IMR-90 (cell line): Measurements from ENCODE around the gene FOXF1. TPM values are rescaled to one million over a fixed set of nuclear protein-coding genes. Genes with fewer than 3 reads are reported as not detected.

Source experiments
- ATAC-seq: fragments of 200-7000 bp; cut with Tn5 transposase; 2 replicates; pipeline ENCODE4 v1.9.1; 2020; ENCODE audit warnings: low read depth, mild to moderate bottlenecking, moderate library complexity
- BruUV-seq: library from RNA; stranded (reverse); fragments of 400-500 nt; replicated peaks from 2 replicates; lab custom pipeline; 2021; lab: Mats Ljungman, UMichigan
- CTCF ChIA-PET: fragments of 300-600 bp; formaldehyde crosslinking; extraction: SDS; loops from one replicate; lab custom pipeline; 2021; ENCODE audit warnings: antibody characterized with exemption; lab: Yijun Ruan, JAX
- POLR2A ChIA-PET: fragments of 300-600 bp; sonication (Branson Sonifier 250); formaldehyde crosslinking; loops from one replicate; lab custom pipeline; 2022; ENCODE audit warnings: antibody characterized with exemption; ENCODE audit not compliant: unreplicated experiment; lab: Charles Lee
- DNase-seq: peaks from one replicate; pipeline ENCODE4 v3.0.0; 2013
- H2AFZ ChIP-seq: replicated peaks from 2 replicates; pipeline ENCODE3; 2013; ENCODE audit warnings: low read length, mild to moderate bottlenecking; ENCODE audit not compliant: poor library complexity
- H2AK5ac ChIP-seq: 2 replicates; pipeline ENCODE4 v1.6.1; 2013; ENCODE audit warnings: low read depth, low read length, inconsistent platforms
- H2AK9ac ChIP-seq: replicated peaks from 2 replicates; pipeline ENCODE3; 2013; ENCODE audit warnings: mild to moderate bottlenecking, low read depth, low read length, moderate library complexity; ENCODE audit not compliant: poor library complexity
- H2BK120ac ChIP-seq: 2 replicates; pipeline ENCODE4 v1.6.1; 2013; ENCODE audit warnings: low read depth, low read length, inconsistent platforms
- H2BK15ac ChIP-seq: 3 replicates; pipeline ENCODE4 v1.6.1; 2013; ENCODE audit warnings: low read depth, low read length, inconsistent platforms
- H2BK20ac ChIP-seq: 2 replicates; pipeline ENCODE4 v1.6.1; 2013; ENCODE audit warnings: low read depth, mild to moderate bottlenecking, inconsistent platforms, low read length, moderate library complexity
- H2BK5ac ChIP-seq: 2 replicates; pipeline ENCODE4 v1.6.1; 2013; ENCODE audit warnings: mild to moderate bottlenecking, low read depth, low read length, inconsistent platforms; ENCODE audit not compliant: poor library complexity, severe bottlenecking
- H3K14ac ChIP-seq: replicated peaks from 2 replicates; pipeline ENCODE4 v1.6.1; 2013; ENCODE audit warnings: low read depth, low read length, inconsistent platforms
- H3K18ac ChIP-seq: 2 replicates; pipeline ENCODE4 v1.6.1; 2013; ENCODE audit warnings: low read depth, low read length, control low read depth
- H3K23ac ChIP-seq: 2 replicates; pipeline ENCODE4 v1.6.1; 2013; ENCODE audit warnings: low read depth, low read length, inconsistent platforms
- H3K27ac ChIP-seq: 2 replicates; pipeline ENCODE4 v1.5.1; 2013; ENCODE audit warnings: mild to moderate bottlenecking, control low read depth, low read length; ENCODE audit not compliant: insufficient read depth
- H3K27me3 ChIP-seq: 2 replicates; pipeline ENCODE4 v1.6.1; 2013; ENCODE audit warnings: low read length; ENCODE audit not compliant: control insufficient read depth, insufficient read depth
- H3K36me3 ChIP-seq: 2 replicates; pipeline ENCODE4 v1.6.1; 2013; ENCODE audit warnings: low read length, mixed read lengths; ENCODE audit not compliant: control insufficient read depth, insufficient read depth
- H3K4ac ChIP-seq: 2 replicates; pipeline ENCODE4 v1.6.1; 2013; ENCODE audit warnings: low read depth, low read length, inconsistent platforms
- H3K4me1 ChIP-seq: 2 replicates; pipeline ENCODE4 v1.6.1; 2013; ENCODE audit warnings: low read length, mixed read lengths; ENCODE audit not compliant: control insufficient read depth, insufficient read depth
- H3K4me2 ChIP-seq: 2 replicates; pipeline ENCODE4 v1.6.1; 2013; ENCODE audit warnings: low read depth, mild to moderate bottlenecking, control low read depth, low read length, moderate library complexity
- H3K4me3 ChIP-seq: 2 replicates; pipeline ENCODE4 v1.5.1; 2013; ENCODE audit warnings: low read depth, mild to moderate bottlenecking, control low read depth, low read length, moderate library complexity; ENCODE audit not compliant: insufficient read depth
- H3K56ac ChIP-seq: 2 replicates; pipeline ENCODE4 v1.6.1; 2013; ENCODE audit warnings: low read length, inconsistent platforms; ENCODE audit not compliant: insufficient read depth; ENCODE audit errors: extremely low read depth
- H3K79me1 ChIP-seq, 2 experiments: 2 replicates each; pipeline ENCODE4 v1.6.1; 2013; ENCODE audit warnings: low read length in 2 of 2, inconsistent platforms in 1 of 2, low read depth in 1 of 2
- H3K9ac ChIP-seq: 2 replicates; pipeline ENCODE4 v1.6.1; 2013; ENCODE audit warnings: low read depth, low read length, control low read depth
- H3K9me1 ChIP-seq: 2 replicates; pipeline ENCODE4 v1.6.1; 2013; ENCODE audit warnings: low read length, inconsistent platforms; ENCODE audit not compliant: insufficient read depth
- H3K9me3 ChIP-seq: 2 replicates; pipeline ENCODE4 v1.6.1; 2013; ENCODE audit warnings: low read length; ENCODE audit not compliant: control insufficient read depth, insufficient read depth
- H4K20me1 ChIP-seq: 2 replicates; pipeline ENCODE4 v1.6.1; 2013; ENCODE audit warnings: low read length, inconsistent platforms; ENCODE audit not compliant: insufficient read depth
- H4K5ac ChIP-seq: 2 replicates; pipeline ENCODE4 v1.6.1; 2013; ENCODE audit warnings: mild to moderate bottlenecking, low read depth, low read length, control low read depth
- H4K8ac ChIP-seq, 2 experiments: 2 replicates each; pipeline ENCODE4 v1.6.1; 2013; ENCODE audit warnings: low read depth in 2 of 2, low read length in 2 of 2, control low read depth in 1 of 2, inconsistent platforms in 1 of 2
- H4K91ac ChIP-seq: 2 replicates; pipeline ENCODE4 v1.6.1; 2013; ENCODE audit warnings: low read depth, low read length, inconsistent platforms; ENCODE audit not compliant: insufficient read depth
- BHLHE40 ChIP-seq: fragments of 150-350 bp; IDR thresholded peaks from 2 replicates; pipeline ENCODE4 v1.6.1; 2016; ENCODE audit warnings: mild to moderate bottlenecking, low read depth, low read length
- CEBPB ChIP-seq: IDR thresholded peaks from 2 replicates; pipeline ENCODE4 v1.6.1; 2012; ENCODE audit warnings: low read depth, low read length, improper control_type of control experiment
- CHD1 ChIP-seq: IDR thresholded peaks from 2 replicates; pipeline ENCODE4 v1.6.1; 2012; ENCODE audit warnings: low read depth, low read length, improper control_type of control experiment
- RCOR1 ChIP-seq: IDR thresholded peaks from 2 replicates; pipeline ENCODE4 v1.6.1; 2012; ENCODE audit warnings: mild to moderate bottlenecking, low read length, improper control_type of control experiment; ENCODE audit not compliant: insufficient replicate concordance
- SMC3 ChIP-seq: fragments of 150-350 bp; IDR thresholded peaks from 2 replicates; pipeline ENCODE4 v1.6.1; 2016; ENCODE audit warnings: low read depth, mild to moderate bottlenecking, antibody characterized with exemption, low read length, moderate library complexity
- WGBS, 2 experiments: methylation state at CpG; one replicate each; pipeline versions ENCODE4 v1.1.5 to v1.1.7; 2013; ENCODE audit warnings: missing lambda C conversion rate in 2 of 2; ENCODE audit not compliant: insufficient read length in 1 of 2; ENCODE audit errors: extremely low coverage in 2 of 2; 5-methylcytosine and 5-hydroxymethylcytosine counted together
- dilution Hi-C: fragments of 300-500 bp; cut with HindIII; formaldehyde crosslinking; loops from one replicate; pipeline ENCODE4 v1.14.3; 2018; ENCODE audit warnings: low sequenced_read_pairs; ENCODE audit not compliant: unreplicated experiment
- in situ Hi-C: fragments of 300-500 bp; cut with MboI; formaldehyde crosslinking; loops from 3 replicates; pipeline ENCODE4 v1.14.3; 2019; ENCODE audit warnings: low sequenced_read_pairs, inconsistent platforms, mixed read lengths
- intact Hi-C: fragments of 100-400 bp; cut with micrococcal nuclease; formaldehyde crosslinking; loops from 2 replicates; pipeline ENCODE4 v1.10.0; 2022
- polyA plus RNA-seq, 3 experiments: library from polyadenylated mRNA; depleted of rRNA; stranded (reverse); fragments of >200 nt; gene quantifications; 2 replicates each; pipeline ENCODE4 v1.2.3, GENCODE V29; 2012; ENCODE audit warnings: low replicate concordance in 1 of 3
- total RNA-seq: library from RNA; depleted of rRNA; stranded (reverse); fragments of >200 nt; gene quantifications from 2 replicates; pipeline ENCODE4 v1.2.3, GENCODE V29; 2012

Gene FOXF1
- total and polyA plus RNA-seq, 2 of the 4 experiments (the other 2 are of a cell fraction), result 2.7 to 33.0 TPM

DNA sequence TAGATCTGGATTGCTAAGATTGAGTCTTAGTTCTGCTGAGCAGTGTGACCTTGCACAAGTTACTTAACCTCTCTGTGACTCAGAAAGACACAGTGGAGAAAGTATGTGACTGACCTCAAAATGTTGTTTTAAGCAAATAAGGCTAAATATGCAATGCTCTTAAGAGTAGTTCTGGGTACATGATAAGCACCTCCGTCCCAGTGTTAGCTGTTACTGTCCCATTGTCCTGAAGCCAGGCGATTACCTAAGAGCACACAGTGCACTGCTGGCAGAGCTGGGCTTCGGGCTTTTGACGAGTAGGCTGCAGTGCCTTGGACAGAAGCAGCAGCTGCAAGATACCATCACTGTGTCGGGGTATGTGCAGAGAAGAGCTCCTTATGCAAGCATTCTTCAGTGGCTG, 32.7 kb upstream of the FOXF1 start:
- Histone ChIP-seq H3K79me1 (peaks cover 26 to 85% of the 10 kb centered on the region in 2 experiments), H2AK5ac (peak overlapping the region; percentile 6; the same call in 1 of the 2 replicates), H4K5ac (no peak overlapping the region), H3K9me1 (peaks cover 38% of the 10 kb centered on the region), H2BK120ac (no peak overlapping the region; the same call in 1 of the 2 replicates), H3K27me3 (no peaks in the 10 kb centered on the region), H3K4me3 (no peak overlapping the region), H2BK20ac (no peak overlapping the region; the same call in 1 of the 2 replicates), H3K14ac (0 out of 2 replicates have a peak overlapping the region, but pooled peaks have one; percentile 19), H3K4me1 (peaks cover 23% of the 10 kb centered on the region), H3K9ac (no peak overlapping the region), H3K27ac (peak overlapping the region; percentile 27; the same call in 1 of the 2 replicates), H3K56ac (no peak overlapping the region), H3K9me3 (no peaks in the 10 kb centered on the region), H3K18ac (0 out of 2 replicates have a peak overlapping the region, but pooled peaks have one; percentile 12), H4K91ac (0 out of 2 replicates have a peak overlapping the region, but pooled peaks have one; percentile 0), H3K23ac (0 out of 2 replicates have a peak overlapping the region, but pooled peaks have one; percentile 10), H4K8ac (0 out of 4 replicates have a peak overlapping the region, but pooled peaks of 1 of the 2 experiments have one; percentile 7), H2AK9ac (no peak overlapping the region), H4K20me1 (peaks cover 57% of the 10 kb centered on the region), H2BK5ac (no peak overlapping the region), H2AFZ (no peak overlapping the region), H3K4me2 (0 out of 2 replicates have a peak overlapping the region, but pooled peaks have one; percentile 8), H3K36me3 (peaks cover 59% of the 10 kb centered on the region), H3K4ac (peak overlapping the region; percentile 31; the same call in 1 of the 2 replicates), H2BK15ac (no peak overlapping the region)
- ATAC-seq (peak; percentile 59), DNase-seq (peak; percentile 83)
- dilution Hi-C loops (no loop called here), intact Hi-C loops (no loop called here), in situ Hi-C loops (no loop called here)
- WGBS, 2 experiments, result 55% methylated on average over 3 of the region's 5 CpGs; no CpG with 5 or more reads in 1 of the 2 experiments
- BruUV-seq, result no TSS peak
- POLR2A ChIA-PET, result interaction anchor here (1.0 kb wide), 1 partner anchor 32 kb away, joined by 3 read pairs; the partner anchor contains the start of gene FOXF1
- no peak for TF ChIP-seq CHD1
- TF ChIP-seq BHLHE40, result peak; percentile 34; the same call in 1 of the 2 replicates
- peak; percentile 64 for TF ChIP-seq RCOR1
- no peak for TF ChIP-seq SMC3
- peak; percentile 74 for TF ChIP-seq CEBPB
- CTCF ChIA-PET, result interaction anchor here (0.6 to 0.7 kb wide), 2 partner anchors 93 to 124 kb away, joined by 3 to 4 read pairs; no protein-coding TSS in a partner anchor
